Neural crest cell (in vitro differentiated cells): Measurements from ENCODE around the gene PDE10A. TPM values are rescaled to one million over a fixed set of nuclear protein-coding genes. Genes with fewer than 3 reads are reported as not detected.

Experiments used
- DNase-seq: peaks from one replicate; pipeline ENCODE4 v3.0.0; 2021; ENCODE audit warnings: low read depth, mixed read lengths, low spot score
- H3K27ac Mint-ChIP-seq: one replicate; pipeline ENCODE4 v1.8.0; 2021; ENCODE audit warnings: mild to moderate bottlenecking, mixed read lengths; ENCODE audit not compliant: unreplicated experiment
- H3K27me3 Mint-ChIP-seq: 2 replicates; pipeline ENCODE4 v1.8.0; 2021; ENCODE audit warnings: low read depth, mild to moderate bottlenecking, mixed read lengths
- H3K36me3 Mint-ChIP-seq: 2 replicates; pipeline ENCODE4 v1.8.0; 2021; ENCODE audit warnings: low read depth, mild to moderate bottlenecking, mixed read lengths
- H3K4me1 Mint-ChIP-seq: 2 replicates; pipeline ENCODE4 v1.8.0; 2021; ENCODE audit warnings: mixed read lengths
- H3K4me3 Mint-ChIP-seq: one replicate; pipeline ENCODE4 v1.8.0; 2021; ENCODE audit warnings: mild to moderate bottlenecking, mixed read lengths
- H3K9me3 Mint-ChIP-seq: 2 replicates; pipeline ENCODE4 v1.8.0; 2021; ENCODE audit warnings: mixed read lengths
- total RNA-seq: library from RNA; stranded (reverse); gene quantifications from 2 replicates; pipeline ENCODE4 v1.2.1, GENCODE V29; 2021
- TF ChIP-seq, protein P1 (sequence below): fragments of 200-600 bp; sonication (generic); conservative IDR thresholded peaks from 2 replicates; pipeline ENCODE4 v1.5.0; 2021; ENCODE audit warnings: antibody characterized with exemption, mild to moderate bottlenecking

The PDE10A gene
- total RNA-seq, 1 donor from 2014 or later = 26.2 TPM

DNA sequence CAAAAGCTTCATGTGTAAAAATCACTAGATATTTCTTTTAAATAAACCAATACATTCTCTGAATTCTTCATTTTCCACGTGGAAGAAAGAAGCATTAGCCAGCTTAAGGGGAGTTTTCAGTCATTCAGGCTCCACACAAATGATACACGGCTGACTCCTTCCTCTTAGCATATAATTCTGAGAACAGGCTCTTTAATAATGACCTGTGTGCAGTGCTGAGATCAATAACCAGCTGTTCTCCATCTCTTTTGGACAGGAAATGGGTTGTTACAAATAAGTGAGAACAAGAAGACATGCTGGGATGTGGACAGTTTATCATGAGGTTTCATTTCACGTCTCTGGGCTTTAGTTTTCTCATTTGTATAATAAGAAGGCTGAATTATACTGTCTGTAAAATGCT is 206.8 kb downstream of the PDE10A start:
- Mint-ChIP-seq H3K4me3 (no peak overlapping the region), H3K36me3 (peaks cover 4% of the 10 kb centered on the region), H3K4me1 (peaks cover 26% of the 10 kb centered on the region), H3K27me3 (no peaks in the 10 kb centered on the region), H3K27ac (no peak overlapping the region), H3K9me3 (no peaks in the 10 kb centered on the region)
- TF ChIP-seq, protein P1, sequence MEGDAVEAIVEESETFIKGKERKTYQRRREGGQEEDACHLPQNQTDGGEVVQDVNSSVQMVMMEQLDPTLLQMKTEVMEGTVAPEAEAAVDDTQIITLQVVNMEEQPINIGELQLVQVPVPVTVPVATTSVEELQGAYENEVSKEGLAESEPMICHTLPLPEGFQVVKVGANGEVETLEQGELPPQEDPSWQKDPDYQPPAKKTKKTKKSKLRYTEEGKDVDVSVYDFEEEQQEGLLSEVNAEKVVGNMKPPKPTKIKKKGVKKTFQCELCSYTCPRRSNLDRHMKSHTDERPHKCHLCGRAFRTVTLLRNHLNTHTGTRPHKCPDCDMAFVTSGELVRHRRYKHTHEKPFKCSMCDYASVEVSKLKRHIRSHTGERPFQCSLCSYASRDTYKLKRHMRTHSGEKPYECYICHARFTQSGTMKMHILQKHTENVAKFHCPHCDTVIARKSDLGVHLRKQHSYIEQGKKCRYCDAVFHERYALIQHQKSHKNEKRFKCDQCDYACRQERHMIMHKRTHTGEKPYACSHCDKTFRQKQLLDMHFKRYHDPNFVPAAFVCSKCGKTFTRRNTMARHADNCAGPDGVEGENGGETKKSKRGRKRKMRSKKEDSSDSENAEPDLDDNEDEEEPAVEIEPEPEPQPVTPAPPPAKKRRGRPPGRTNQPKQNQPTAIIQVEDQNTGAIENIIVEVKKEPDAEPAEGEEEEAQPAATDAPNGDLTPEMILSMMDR = no peak
- DNase-seq = no peak

DNA sequence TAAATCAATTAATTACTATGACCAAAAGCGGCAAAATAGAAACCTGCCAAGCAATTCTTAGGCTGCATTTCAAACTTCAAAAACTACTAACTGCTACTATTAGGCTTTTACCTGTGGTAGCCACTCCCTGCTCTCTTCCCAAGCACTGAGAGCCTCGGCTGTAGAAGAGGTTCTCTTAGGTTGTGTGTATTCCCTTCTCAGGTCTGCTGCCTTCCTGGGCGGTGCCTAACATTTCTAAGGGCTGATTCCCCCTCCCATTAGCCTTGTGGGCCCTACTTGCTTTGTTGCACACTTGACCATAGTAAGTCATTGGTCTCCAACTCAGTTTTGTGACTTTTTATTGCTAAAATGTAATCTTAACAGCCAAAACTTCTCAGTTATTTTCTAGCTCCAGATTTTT is 207.6 kb downstream of the PDE10A start:
- peaks cover 4% of the 10 kb centered on the region for H3K36me3 Mint-ChIP-seq
- no peak for DNase-seq
- H3K27ac Mint-ChIP-seq = no peak overlapping the region
- H3K4me3 Mint-ChIP-seq = no peak overlapping the region
- no peaks in the 10 kb centered on the region for H3K27me3 Mint-ChIP-seq
- no peaks in the 10 kb centered on the region for H3K9me3 Mint-ChIP-seq
- H3K4me1 Mint-ChIP-seq = peaks cover 26% of the 10 kb centered on the region
- TF ChIP-seq, protein P1 = no peak

DNA sequence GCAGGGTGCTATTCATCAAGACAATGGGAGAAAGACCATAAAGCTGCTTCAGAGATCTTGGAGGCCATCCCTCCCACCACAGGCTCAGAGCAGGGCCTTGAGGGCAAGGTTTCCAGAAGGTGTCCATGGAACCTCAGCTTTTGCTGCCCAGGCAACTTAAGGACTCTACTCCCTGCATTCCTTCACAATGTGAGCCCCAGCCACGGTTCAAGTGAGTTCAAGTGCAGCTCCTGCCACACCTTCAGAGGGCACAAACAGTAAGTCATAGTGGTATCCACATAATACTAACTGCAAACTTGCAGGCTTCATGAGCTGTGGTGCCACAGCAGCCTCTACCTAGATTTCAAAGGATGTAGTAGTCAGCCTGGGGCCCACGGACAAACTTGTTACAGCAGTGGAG is 209.6 kb downstream of the PDE10A start:
- DNase-seq = no peak
- TF ChIP-seq, protein P1 = no peak
- Mint-ChIP-seq H3K4me3 (no peak overlapping the region), H3K9me3 (no peaks in the 10 kb centered on the region), H3K27me3 (no peaks in the 10 kb centered on the region), H3K36me3 (peaks cover 4% of the 10 kb centered on the region), H3K4me1 (peaks cover 20% of the 10 kb centered on the region), H3K27ac (peak overlapping the region; percentile 3)

DNA sequence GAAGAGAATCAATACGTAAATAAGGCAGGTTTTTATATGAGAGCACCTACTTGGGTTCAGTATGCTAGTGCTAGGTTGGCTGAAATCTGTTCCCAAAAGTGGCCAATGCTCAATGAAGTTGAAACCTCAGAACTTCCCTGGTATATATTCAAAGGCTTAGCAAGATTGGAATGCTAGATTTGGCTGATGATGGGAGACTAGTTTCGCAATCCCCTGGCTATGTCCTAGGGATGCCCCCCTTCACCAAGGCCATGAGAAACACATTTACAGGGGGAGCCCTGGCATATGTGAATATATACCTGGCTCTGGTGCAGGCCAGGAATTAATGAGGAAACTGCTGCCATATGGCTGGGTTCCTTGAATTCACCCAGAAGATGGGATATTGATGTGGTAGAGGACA is 211.2 kb downstream of the PDE10A start:
- no peak for DNase-seq
- H3K27ac Mint-ChIP-seq = no peak overlapping the region
- no peaks in the 10 kb centered on the region for H3K27me3 Mint-ChIP-seq
- H3K36me3 Mint-ChIP-seq = peaks cover 4% of the 10 kb centered on the region
- no peak overlapping the region for H3K4me3 Mint-ChIP-seq
- TF ChIP-seq, protein P1 = no peak
- H3K9me3 Mint-ChIP-seq = no peaks in the 10 kb centered on the region
- peaks cover 11% of the 10 kb centered on the region for H3K4me1 Mint-ChIP-seq

DNA sequence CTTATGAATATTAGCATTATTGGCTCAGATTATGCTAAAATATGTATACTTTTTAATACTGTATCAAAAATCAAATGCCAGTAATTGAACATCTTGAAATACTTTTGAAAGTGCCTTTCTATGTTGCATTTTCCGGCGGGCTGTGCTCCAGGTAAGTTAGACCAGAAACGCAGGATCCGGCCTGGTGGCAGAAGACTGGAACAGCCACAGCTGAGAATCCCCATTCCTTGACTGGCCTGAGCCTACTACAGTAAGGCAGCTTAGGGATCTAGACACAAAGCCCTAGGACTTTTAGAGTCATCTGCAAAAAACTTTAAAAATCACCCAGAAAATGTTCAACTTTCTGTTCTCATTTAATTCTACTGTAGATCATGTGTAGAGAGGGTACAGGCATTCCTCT is 214.8 kb downstream of the PDE10A start:
- no peak overlapping the region for H3K4me3 Mint-ChIP-seq
- H3K27me3 Mint-ChIP-seq = no peaks in the 10 kb centered on the region
- H3K27ac Mint-ChIP-seq = no peak overlapping the region
- H3K9me3 Mint-ChIP-seq = peaks cover 4% of the 10 kb centered on the region
- DNase-seq = no peak
- H3K36me3 Mint-ChIP-seq = peaks cover 11% of the 10 kb centered on the region
- no peaks in the 10 kb centered on the region for H3K4me1 Mint-ChIP-seq
- TF ChIP-seq, protein P1 = no peak

DNA sequence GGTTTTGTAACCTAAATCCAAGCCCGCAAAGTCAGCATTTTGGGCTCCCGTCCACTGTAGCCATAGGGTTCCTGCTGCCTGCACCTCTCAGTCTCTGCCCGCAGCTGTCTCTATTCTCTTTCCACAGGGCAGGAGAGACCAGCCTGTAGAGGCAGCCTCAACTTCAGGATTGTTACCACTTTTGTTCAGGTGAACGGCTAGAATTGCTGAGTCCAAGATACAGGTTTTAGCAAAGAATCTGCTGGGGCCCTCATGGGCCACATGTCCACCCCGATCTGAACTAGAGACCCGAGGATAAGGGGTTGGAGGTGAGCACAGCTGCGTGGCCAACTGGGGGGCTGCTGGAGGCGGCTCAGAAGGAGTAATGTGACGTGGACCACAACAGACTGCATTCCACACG is 215.9 kb downstream of the PDE10A start:
- Mint-ChIP-seq H3K27ac (no peak overlapping the region), H3K4me3 (no peak overlapping the region)

More for the DNA sequence above, 215.9 kb downstream of the PDE10A start:
- Mint-ChIP-seq H3K36me3 (peaks cover 15% of the 10 kb centered on the region), H3K9me3 (peaks cover 4% of the 10 kb centered on the region), H3K27me3 (no peaks in the 10 kb centered on the region), H3K4me1 (no peaks in the 10 kb centered on the region)
- DNase-seq = no peak
- TF ChIP-seq, protein P1 = no peak
